Activated CD4-positive, alpha-beta T cell treated with anti-CD3 and anti-CD28 coated beads, Interleukin-2, amount 10 ng/mL, durations not matched to agents 7 days and 5 days (primary cell): ENCODE data around the gene TANGO6. TPM values are rescaled to one million over a fixed set of nuclear protein-coding genes. Genes with fewer than 3 reads are reported as not detected.
"Not testable (repeated sequence)": the region's sequence is repeated elsewhere in the genome, so short reads cannot be mapped to it uniquely, and the experiment has no call there.

ENCODE experiments used
- CTCF ChIA-PET: fragments of 350-600 bp; sonication (Branson Sonifier 250); formaldehyde crosslinking; loops from one replicate; lab custom pipeline; 2021; ENCODE audit warnings: antibody characterized with exemption; lab: Charles Lee
- POLR2A ChIA-PET: fragments of 350-600 bp; sonication (Branson Sonifier 250); formaldehyde crosslinking; loops from one replicate; lab custom pipeline; 2021; ENCODE audit warnings: antibody characterized with exemption; lab: Charles Lee
- DNase-seq: peaks from one replicate; pipeline ENCODE4 v3.0.0-alpha.2; 2020
- H3K27ac Mint-ChIP-seq: one replicate; pipeline ENCODE4 v1.8.0; 2021; ENCODE audit warnings: mild to moderate bottlenecking, moderate library complexity, mixed read lengths
- H3K27me3 Mint-ChIP-seq: one replicate; pipeline ENCODE4 v1.8.0; 2021; ENCODE audit warnings: mixed read lengths
- H3K36me3 Mint-ChIP-seq: one replicate; pipeline ENCODE4 v1.8.0; 2021; ENCODE audit warnings: low read depth, mixed read lengths
- H3K4me1 Mint-ChIP-seq: one replicate; pipeline ENCODE4 v1.8.0; 2021; ENCODE audit warnings: mixed read lengths
- H3K4me3 Mint-ChIP-seq: one replicate; pipeline ENCODE4 v1.8.0; 2021; ENCODE audit warnings: mild to moderate bottlenecking, moderate library complexity, mixed read lengths
- H3K9me3 Mint-ChIP-seq: one replicate; pipeline ENCODE4 v1.8.0; 2021; ENCODE audit warnings: mixed read lengths
- total RNA-seq, 2 experiments: library from RNA; stranded (reverse); gene quantifications; one replicate each; pipeline ENCODE4 v1.2.3, GENCODE V29; 2021

TANGO6 gene
- total RNA-seq, 2 experiments from 2014 or later: 24.3 to 27.4 TPM

GRCh38 chr16:68835970-68836369, 7.4 kb upstream of the TANGO6 start:
- no peaks in the 10 kb centered on the region for H3K27me3 Mint-ChIP-seq
- no peak for DNase-seq
- peaks cover 3% of the 10 kb centered on the region for H3K4me1 Mint-ChIP-seq
- H3K9me3 Mint-ChIP-seq: no peaks in the 10 kb centered on the region
- no peaks in the 10 kb centered on the region for H3K36me3 Mint-ChIP-seq
- ChIA-PET POLR2A (no interaction called here), CTCF (interaction anchor here (0.6 kb wide), 1 partner anchor 12 kb away, joined by 3 read pairs; no protein-coding TSS in a partner anchor)
- H3K27ac Mint-ChIP-seq: no peak overlapping the region
- H3K4me3 Mint-ChIP-seq: no peak overlapping the region

- POLR2A ChIA-PET: no interaction called here
- no peak overlapping the region for H3K4me3 Mint-ChIP-seq
- H3K27ac Mint-ChIP-seq: no peak overlapping the region
- H3K36me3 Mint-ChIP-seq: no peaks in the 10 kb centered on the region
- no peaks in the 10 kb centered on the region for H3K9me3 Mint-ChIP-seq
- CTCF ChIA-PET: no interaction called here
- H3K4me1 Mint-ChIP-seq: peaks cover 12% of the 10 kb centered on the region
- DNase-seq: no peak
- H3K27me3 Mint-ChIP-seq: no peaks in the 10 kb centered on the region
Measured at GRCh38 chr16:68839831-68840230, 3.5 kb upstream of the TANGO6 start.

GRCh38 chr16:68842964-68843481, 308 bp upstream of the TANGO6 start:
- not testable (repeated sequence) for H3K9me3 Mint-ChIP-seq, H3K36me3 Mint-ChIP-seq, H3K27me3 Mint-ChIP-seq, DNase-seq
- ChIA-PET CTCF (interaction anchor here (1.0 to 2.0 kb wide), 4 partner anchors 14 to 314 kb away, joined by 3 to 5 read pairs (median 4); no protein-coding TSS in a partner anchor), POLR2A (interaction anchor here (0.6 kb wide), 1 partner anchor 313 kb away, joined by 3 read pairs; no protein-coding TSS in a partner anchor)
- Mint-ChIP-seq H3K27ac (peak overlapping the region; percentile 94), H3K4me3 (peak overlapping the region; percentile 94), H3K4me1 (peaks cover 29% of the 10 kb centered on the region)

GRCh38 chr16:68844211-68844564, 857 bp downstream of the TANGO6 start:
- DNase-seq: no peak
- Mint-ChIP-seq H3K4me1 (peaks cover 33% of the 10 kb centered on the region), H3K27me3 (no peaks in the 10 kb centered on the region), H3K9me3 (no peaks in the 10 kb centered on the region), H3K36me3 (no peaks in the 10 kb centered on the region), H3K4me3 (peak overlapping the region; percentile 94), H3K27ac (peak overlapping the region; percentile 94)
- ChIA-PET POLR2A (no interaction called here), CTCF (interaction anchor here (0.6 to 2.0 kb wide), 5 partner anchors 10 to 315 kb away, joined by 3 to 5 read pairs (median 4); no protein-coding TSS in a partner anchor)

- H3K27me3 Mint-ChIP-seq: no peaks in the 10 kb centered on the region
Measured at GRCh38 chr16:68848786-68849185, 5.5 kb downstream of the TANGO6 start.

GRCh38 chr16:68850481-68850880, 7.2 kb downstream of the TANGO6 start:
- DNase-seq: no peak
- ChIA-PET CTCF (interaction anchor here (0.6 kb wide), 1 partner anchor 199 kb away, joined by 4 read pairs; no protein-coding TSS in a partner anchor), POLR2A (no interaction called here)
- Mint-ChIP-seq H3K27me3 (no peaks in the 10 kb centered on the region), H3K4me1 (peaks cover 21% of the 10 kb centered on the region), H3K4me3 (no peak overlapping the region), H3K9me3 (no peaks in the 10 kb centered on the region), H3K36me3 (peaks cover 3% of the 10 kb centered on the region), H3K27ac (no peak overlapping the region)

More at GRCh38 chr16:68848786-68849185, 5.5 kb downstream of the TANGO6 start:
- H3K36me3 Mint-ChIP-seq: no peaks in the 10 kb centered on the region
- H3K4me1 Mint-ChIP-seq: peaks cover 32% of the 10 kb centered on the region
- H3K27ac Mint-ChIP-seq: no peak overlapping the region
- DNase-seq: no peak
- ChIA-PET POLR2A (no interaction called here), CTCF (no interaction called here)
- no peaks in the 10 kb centered on the region for H3K9me3 Mint-ChIP-seq
- H3K4me3 Mint-ChIP-seq: no peak overlapping the region

- H3K27me3 Mint-ChIP-seq: no peaks in the 10 kb centered on the region
- no peak overlapping the region for H3K27ac Mint-ChIP-seq
- ChIA-PET CTCF (no interaction called here), POLR2A (no interaction called here)
- no peak overlapping the region for H3K4me3 Mint-ChIP-seq
- peaks cover 3% of the 10 kb centered on the region for H3K36me3 Mint-ChIP-seq
- peaks cover 18% of the 10 kb centered on the region for H3K4me1 Mint-ChIP-seq
- no peak for DNase-seq
- no peaks in the 10 kb centered on the region for H3K9me3 Mint-ChIP-seq
Measured at GRCh38 chr16:68851601-68852000, 8.3 kb downstream of the TANGO6 start.

- Mint-ChIP-seq H3K4me3 (no peak overlapping the region), H3K36me3 (peaks cover 9% of the 10 kb centered on the region), H3K4me1 (no peaks in the 10 kb centered on the region), H3K27me3 (no peaks in the 10 kb centered on the region), H3K27ac (no peak overlapping the region), H3K9me3 (no peaks in the 10 kb centered on the region)
- ChIA-PET CTCF (no interaction called here), POLR2A (no interaction called here)
- DNase-seq: no peak
Measured at GRCh38 chr16:68857479-68857878, 14.1 kb downstream of the TANGO6 start.

- Mint-ChIP-seq H3K36me3 (peaks cover 7% of the 10 kb centered on the region), H3K27ac (no peak overlapping the region), H3K4me1 (no peaks in the 10 kb centered on the region), H3K27me3 (no peaks in the 10 kb centered on the region), H3K9me3 (no peaks in the 10 kb centered on the region), H3K4me3 (no peak overlapping the region)
- ChIA-PET CTCF (interaction anchor here (1.2 kb wide), 1 partner anchor 129 kb away, joined by 4 read pairs; no protein-coding TSS in a partner anchor), POLR2A (no interaction called here)
- no peak for DNase-seq
Measured at GRCh38 chr16:68859828-68860227, 16.5 kb downstream of the TANGO6 start.

GRCh38 chr16:68860978-68861892, 17.9 kb downstream of the TANGO6 start:
- H3K36me3 Mint-ChIP-seq: peaks cover 7% of the 10 kb centered on the region
- H3K27me3 Mint-ChIP-seq: no peaks in the 10 kb centered on the region
- DNase-seq: no peak
- no peak overlapping the region for H3K27ac Mint-ChIP-seq
- H3K4me1 Mint-ChIP-seq: no peaks in the 10 kb centered on the region
- POLR2A ChIA-PET: no interaction called here
- CTCF ChIA-PET: no interaction called here
- H3K9me3 Mint-ChIP-seq: no peaks in the 10 kb centered on the region
- no peak overlapping the region for H3K4me3 Mint-ChIP-seq

- no peaks in the 10 kb centered on the region for H3K27me3 Mint-ChIP-seq
- no peaks in the 10 kb centered on the region for H3K9me3 Mint-ChIP-seq
- no peak overlapping the region for H3K27ac Mint-ChIP-seq
- CTCF ChIA-PET: no interaction called here
- peaks cover 20% of the 10 kb centered on the region for H3K36me3 Mint-ChIP-seq
- H3K4me3 Mint-ChIP-seq: no peak overlapping the region
- no peak for DNase-seq
- H3K4me1 Mint-ChIP-seq: no peaks in the 10 kb centered on the region
- POLR2A ChIA-PET: no interaction called here
Measured at GRCh38 chr16:68866933-68867332, 23.6 kb downstream of the TANGO6 start.

- CTCF ChIA-PET: no interaction called here
- no peak overlapping the region for H3K4me3 Mint-ChIP-seq
- no peak for DNase-seq
Measured at GRCh38 chr16:68869492-68870088, 26.3 kb downstream of the TANGO6 start.

More at GRCh38 chr16:68869492-68870088, 26.3 kb downstream of the TANGO6 start:
- H3K4me1 Mint-ChIP-seq: no peaks in the 10 kb centered on the region
- no peak overlapping the region for H3K27ac Mint-ChIP-seq
- H3K36me3 Mint-ChIP-seq: peaks cover 21% of the 10 kb centered on the region
- H3K27me3 Mint-ChIP-seq: no peaks in the 10 kb centered on the region
- no peaks in the 10 kb centered on the region for H3K9me3 Mint-ChIP-seq
- POLR2A ChIA-PET: no interaction called here
